ENCODE measurements around the gene PRKAG1.

The PRKAG1 gene

GRCh38 chr12:49044660-49045059, 26.1 kb upstream of the PRKAG1 start:
- no peak for DNase-seq
- Histone ChIP-seq H3K27ac (no peak overlapping the region), H3K36me3 (peaks cover 95% of the 10 kb centered on the region), H3K9me3 (ENCODE audit: severe bottlenecking) (no peaks in the 10 kb centered on the region), H3K4me3 (ENCODE audit: low read depth, low read length) (no peak overlapping the region), H3K27me3 (ENCODE audit: insufficient read depth, low read depth, severe bottlenecking) (no peaks in the 10 kb centered on the region)
- TF ChIP-seq, protein P1, sequence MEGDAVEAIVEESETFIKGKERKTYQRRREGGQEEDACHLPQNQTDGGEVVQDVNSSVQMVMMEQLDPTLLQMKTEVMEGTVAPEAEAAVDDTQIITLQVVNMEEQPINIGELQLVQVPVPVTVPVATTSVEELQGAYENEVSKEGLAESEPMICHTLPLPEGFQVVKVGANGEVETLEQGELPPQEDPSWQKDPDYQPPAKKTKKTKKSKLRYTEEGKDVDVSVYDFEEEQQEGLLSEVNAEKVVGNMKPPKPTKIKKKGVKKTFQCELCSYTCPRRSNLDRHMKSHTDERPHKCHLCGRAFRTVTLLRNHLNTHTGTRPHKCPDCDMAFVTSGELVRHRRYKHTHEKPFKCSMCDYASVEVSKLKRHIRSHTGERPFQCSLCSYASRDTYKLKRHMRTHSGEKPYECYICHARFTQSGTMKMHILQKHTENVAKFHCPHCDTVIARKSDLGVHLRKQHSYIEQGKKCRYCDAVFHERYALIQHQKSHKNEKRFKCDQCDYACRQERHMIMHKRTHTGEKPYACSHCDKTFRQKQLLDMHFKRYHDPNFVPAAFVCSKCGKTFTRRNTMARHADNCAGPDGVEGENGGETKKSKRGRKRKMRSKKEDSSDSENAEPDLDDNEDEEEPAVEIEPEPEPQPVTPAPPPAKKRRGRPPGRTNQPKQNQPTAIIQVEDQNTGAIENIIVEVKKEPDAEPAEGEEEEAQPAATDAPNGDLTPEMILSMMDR (IDR thresholded peaks at IDR 0.05; ENCODE audit: low read depth, low read length): no peak

- peaks cover 95% of the 10 kb centered on the region for H3K36me3 ChIP-seq
- TF ChIP-seq, protein P1 (IDR thresholded peaks at IDR 0.05; ENCODE audit: low read depth, low read length): peak; percentile 88
- H3K27ac ChIP-seq: no peak overlapping the region
- H3K9me3 ChIP-seq (ENCODE audit: severe bottlenecking): no peaks in the 10 kb centered on the region
- DNase-seq: peak; percentile 81
- H3K27me3 ChIP-seq (ENCODE audit: insufficient read depth, low read depth, severe bottlenecking): no peaks in the 10 kb centered on the region
- no peak overlapping the region for H3K4me3 ChIP-seq (ENCODE audit: low read depth, low read length)
Measured at GRCh38 chr12:49043856-49044258, 25.3 kb upstream of the PRKAG1 start.

DNA sequence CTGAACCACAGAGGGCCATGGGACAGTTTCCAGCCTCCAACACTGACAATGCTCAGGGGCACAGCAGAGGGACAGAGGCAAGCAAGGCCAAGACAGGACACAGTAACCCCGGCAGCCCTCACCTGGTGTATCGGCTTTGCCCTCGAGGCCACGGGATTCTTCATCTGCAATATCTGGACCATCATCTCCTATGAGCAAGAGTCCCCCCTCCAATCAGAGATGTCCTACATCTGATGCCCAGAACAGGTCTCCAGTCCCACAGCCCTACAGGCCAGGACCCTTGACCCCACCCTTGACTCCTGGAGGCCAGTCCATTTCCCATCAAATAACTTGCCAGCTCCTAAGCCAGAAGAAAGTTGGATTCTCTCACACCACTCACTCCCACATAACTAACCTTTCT, 24.7 kb upstream of the PRKAG1 start:
- no peaks in the 10 kb centered on the region for H3K9me3 ChIP-seq (ENCODE audit: severe bottlenecking)
- peaks cover 95% of the 10 kb centered on the region for H3K36me3 ChIP-seq
- TF ChIP-seq, protein P1 (IDR thresholded peaks at IDR 0.05; ENCODE audit: low read depth, low read length): no peak

DNA sequence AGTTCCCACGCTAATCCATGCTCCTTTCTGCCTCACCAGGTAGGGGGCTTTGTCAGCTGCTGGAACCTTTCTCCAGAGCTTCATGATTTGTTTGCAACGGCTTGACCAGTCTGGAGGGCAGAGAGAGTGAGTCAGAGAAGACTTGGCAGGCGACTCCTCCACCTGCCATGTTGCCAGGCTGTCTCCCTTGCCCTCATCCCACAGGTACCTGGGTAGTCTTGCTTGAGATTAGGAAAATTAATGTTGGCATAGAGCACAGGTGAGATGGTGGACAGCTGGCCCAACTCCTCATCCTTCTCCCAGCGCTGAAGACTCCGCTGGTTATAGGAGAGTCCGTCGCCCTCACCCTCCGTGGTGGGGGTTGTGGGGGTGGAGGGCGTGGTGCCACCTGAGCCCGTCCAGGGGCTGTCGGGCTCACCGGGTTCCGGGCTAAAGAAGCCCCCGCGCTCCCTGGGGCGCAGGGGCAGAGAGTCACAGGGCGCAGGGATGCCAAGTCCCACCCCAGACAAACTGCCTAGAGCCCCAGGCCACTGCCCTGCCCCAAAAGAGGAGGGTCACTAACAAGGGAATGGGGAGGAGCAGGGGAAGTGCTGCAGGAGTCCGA, 23.4 kb upstream of the PRKAG1 start:
- DNase-seq: no peak
- TF ChIP-seq, protein P1 (IDR thresholded peaks at IDR 0.05; ENCODE audit: low read depth, low read length): no peak
- peaks cover 97% of the 10 kb centered on the region for H3K36me3 ChIP-seq
- H3K4me3 ChIP-seq (ENCODE audit: low read depth, low read length): no peak overlapping the region
- H3K27ac ChIP-seq: no peak overlapping the region
- no peaks in the 10 kb centered on the region for H3K27me3 ChIP-seq (ENCODE audit: insufficient read depth, low read depth, severe bottlenecking)
- no peaks in the 10 kb centered on the region for H3K9me3 ChIP-seq (ENCODE audit: severe bottlenecking)

More for the DNA sequence above, 24.7 kb upstream of the PRKAG1 start:
- H3K27ac ChIP-seq: no peak overlapping the region
- H3K27me3 ChIP-seq (ENCODE audit: insufficient read depth, low read depth, severe bottlenecking): no peaks in the 10 kb centered on the region
- H3K4me3 ChIP-seq (ENCODE audit: low read depth, low read length): no peak overlapping the region
- no peak for DNase-seq

GRCh38 chr12:49041036-49041880, 22.7 kb upstream of the PRKAG1 start:
- H3K27me3 ChIP-seq (ENCODE audit: insufficient read depth, low read depth, severe bottlenecking): no peaks in the 10 kb centered on the region
- no peak overlapping the region for H3K4me3 ChIP-seq (ENCODE audit: low read depth, low read length)
- no peaks in the 10 kb centered on the region for H3K9me3 ChIP-seq (ENCODE audit: severe bottlenecking)
- H3K36me3 ChIP-seq: peaks cover 96% of the 10 kb centered on the region
- TF ChIP-seq, protein P1 (IDR thresholded peaks at IDR 0.05; ENCODE audit: low read depth, low read length): no peak
- no peak for DNase-seq
- H3K27ac ChIP-seq: no peak overlapping the region

All from WERI-Rb-1 (cell line).